Measurements from ENCODE around the gene RNF166.
A peak's percentile ranks its signal among the peaks of the same experiment; 100 is the strongest.

Gene RNF166

GRCh38 chr16:88653596-88654362, 52.4 kb downstream of the RNF166 start:
- Histone ChIP-seq H3K4me1 (ENCODE audit: control insufficient read depth in 5 of 5, insufficient read depth in 5 of 5, low read length in 5 of 5) (peaks cover 0 to 30% (median 26%) of the 10 kb centered on the region in 5 donors), H3K9ac (ENCODE audit: low read length in 5 of 5) (no peak overlapping the region), H3K36me3 (ENCODE audit: control insufficient read depth in 5 of 5, insufficient read depth in 5 of 5, low read length in 5 of 5) (peaks cover 0 to 52% (median 37%) of the 10 kb centered on the region in 5 donors), H3K27ac (ENCODE audit: low read depth, low read length) (no peak overlapping the region), H3K9me3 (ENCODE audit: control insufficient read depth in 5 of 5, low read length in 5 of 5) (no peaks in the 10 kb centered on the region), H3K27me3 (ENCODE audit: control insufficient read depth in 5 of 5, insufficient read depth in 4 of 5, low read length in 5 of 5) (no peaks in the 10 kb centered on the region), H3K4me3 (ENCODE audit: low read depth in 1 of 5, low read length in 5 of 5) (no peak overlapping the region)

DNA sequence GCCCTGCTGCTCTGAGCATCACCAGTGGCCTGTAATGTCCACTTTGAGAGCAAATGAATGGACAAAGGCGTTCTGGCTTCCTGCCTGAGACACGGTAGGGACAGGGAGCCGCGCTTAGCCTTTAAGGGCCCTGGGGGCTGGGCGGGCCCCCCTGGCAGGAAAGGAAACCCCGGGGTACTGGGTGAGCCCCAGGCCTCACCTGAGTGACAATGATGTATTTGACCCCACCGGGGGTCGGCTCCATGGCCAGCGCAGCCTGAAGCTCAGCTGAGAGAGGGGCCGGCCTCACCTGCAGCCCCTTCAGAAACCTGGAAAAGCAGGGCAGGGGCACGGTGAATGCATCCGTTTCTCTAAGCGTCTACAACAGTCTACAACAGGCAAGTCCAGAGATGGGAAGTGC, 53.1 kb downstream of the RNF166 start:
- H3K9me3 ChIP-seq (ENCODE audit: control insufficient read depth in 5 of 5, low read length in 5 of 5): no peaks in the 10 kb centered on the region
- H3K36me3 ChIP-seq (ENCODE audit: control insufficient read depth in 5 of 5, insufficient read depth in 5 of 5, low read length in 5 of 5): peaks cover 0 to 52% (median 35%) of the 10 kb centered on the region in 5 donors
- no peak overlapping the region for H3K4me3 ChIP-seq (ENCODE audit: low read depth in 1 of 5, low read length in 5 of 5)
- H3K27me3 ChIP-seq (ENCODE audit: control insufficient read depth in 5 of 5, insufficient read depth in 4 of 5, low read length in 5 of 5): no peaks in the 10 kb centered on the region
- H3K9ac ChIP-seq (ENCODE audit: low read length in 5 of 5): no peak overlapping the region
- no peak overlapping the region for H3K27ac ChIP-seq (ENCODE audit: low read depth, low read length)
- H3K4me1 ChIP-seq (ENCODE audit: control insufficient read depth in 5 of 5, insufficient read depth in 5 of 5, low read length in 5 of 5): peaks cover 0 to 31% (median 27%) of the 10 kb centered on the region in 5 donors

DNA sequence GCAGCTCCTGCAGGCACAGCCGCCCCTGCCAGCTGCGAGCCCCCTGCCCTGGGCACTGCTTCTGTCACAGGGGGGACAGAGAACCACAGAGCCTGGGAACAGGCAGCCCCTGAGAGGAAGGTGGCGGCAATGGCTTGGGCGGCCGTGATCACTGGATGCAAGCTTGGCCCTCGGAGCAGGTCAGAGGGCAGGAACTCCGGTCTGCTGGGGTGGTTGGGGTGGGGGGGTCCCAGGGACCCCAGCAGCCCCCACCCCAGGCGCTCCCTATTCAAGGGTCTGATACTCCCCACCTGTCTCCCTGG, 53.5 kb downstream of the RNF166 start:
- Histone ChIP-seq H3K4me1 (ENCODE audit: control insufficient read depth in 5 of 5, insufficient read depth in 5 of 5, low read length in 5 of 5) (peaks cover 0 to 35% (median 27%) of the 10 kb centered on the region in 5 donors), H3K27me3 (ENCODE audit: control insufficient read depth in 5 of 5, insufficient read depth in 4 of 5, low read length in 5 of 5) (no peaks in the 10 kb centered on the region), H3K4me3 (ENCODE audit: low read depth in 1 of 5, low read length in 5 of 5) (no peak overlapping the region), H3K36me3 (ENCODE audit: control insufficient read depth in 5 of 5, insufficient read depth in 5 of 5, low read length in 5 of 5) (peaks cover 0 to 48% (median 32%) of the 10 kb centered on the region in 5 donors), H3K27ac (ENCODE audit: low read depth, low read length) (no peak overlapping the region), H3K9me3 (ENCODE audit: control insufficient read depth in 5 of 5, low read length in 5 of 5) (no peaks in the 10 kb centered on the region), H3K9ac (ENCODE audit: low read length in 5 of 5) (no peak overlapping the region)

GRCh38 chr16:88651989-88652761, 54.0 kb downstream of the RNF166 start:
- H3K9me3 ChIP-seq (ENCODE audit: control insufficient read depth in 5 of 5, low read length in 5 of 5): no peaks in the 10 kb centered on the region
- peaks cover 0 to 39% (median 27%) of the 10 kb centered on the region in 5 donors for H3K4me1 ChIP-seq (ENCODE audit: control insufficient read depth in 5 of 5, insufficient read depth in 5 of 5, low read length in 5 of 5)
- H3K9ac ChIP-seq (ENCODE audit: low read length in 5 of 5): peak overlapping the region in 1 of 5 donors; percentile 21
- peaks cover 0 to 42% (median 29%) of the 10 kb centered on the region in 5 donors for H3K36me3 ChIP-seq (ENCODE audit: control insufficient read depth in 5 of 5, insufficient read depth in 5 of 5, low read length in 5 of 5)
- no peak overlapping the region for H3K27ac ChIP-seq (ENCODE audit: low read depth, low read length)
- no peaks in the 10 kb centered on the region for H3K27me3 ChIP-seq (ENCODE audit: control insufficient read depth in 5 of 5, insufficient read depth in 4 of 5, low read length in 5 of 5)
- H3K4me3 ChIP-seq (ENCODE audit: low read depth in 1 of 5, low read length in 5 of 5): no peak overlapping the region

GRCh38 chr16:88651276-88651988, 54.8 kb downstream of the RNF166 start:
- Histone ChIP-seq H3K4me3 (ENCODE audit: low read depth in 1 of 5, low read length in 5 of 5) (peak overlapping the region; percentile 43 to 78 (median 69)), H3K9ac (ENCODE audit: low read length in 5 of 5) (peak overlapping the region in 4 of 5 donors; percentile 21 to 79 (median 60)), H3K27ac (ENCODE audit: low read depth, low read length) (no peak overlapping the region), H3K36me3 (ENCODE audit: control insufficient read depth in 5 of 5, insufficient read depth in 5 of 5, low read length in 5 of 5) (peaks cover 0 to 39% (median 25%) of the 10 kb centered on the region in 5 donors), H3K4me1 (ENCODE audit: control insufficient read depth in 5 of 5, insufficient read depth in 5 of 5, low read length in 5 of 5) (peaks cover 0 to 39% (median 27%) of the 10 kb centered on the region in 5 donors), H3K27me3 (ENCODE audit: control insufficient read depth in 5 of 5, insufficient read depth in 4 of 5, low read length in 5 of 5) (no peaks in the 10 kb centered on the region), H3K9me3 (ENCODE audit: control insufficient read depth in 5 of 5, low read length in 5 of 5) (no peaks in the 10 kb centered on the region)

GRCh38 chr16:88650749-88651275, 55.4 kb downstream of the RNF166 start, which contains the start of gene CYBA:
Gene CYBA (minus strand): TSS chr16:88651053. CDS start chr16:88651013, 40 bp downstream.
- Histone ChIP-seq H3K27me3 (ENCODE audit: control insufficient read depth in 5 of 5, insufficient read depth in 4 of 5, low read length in 5 of 5) (no peaks in the 10 kb centered on the region), H3K4me3 (ENCODE audit: low read depth in 1 of 5, low read length in 5 of 5) (peak within 1 kb of the TSS; percentile 43 to 78 (median 69)), H3K36me3 (ENCODE audit: control insufficient read depth in 5 of 5, insufficient read depth in 5 of 5, low read length in 5 of 5) (peaks cover 0 to 33% (median 21%) of the 10 kb centered on the region in 5 donors), H3K9me3 (ENCODE audit: control insufficient read depth in 5 of 5, low read length in 5 of 5) (no peaks in the 10 kb centered on the region), H3K9ac (ENCODE audit: low read length in 5 of 5) (peak within 1 kb of the TSS in 4 of 5 donors; percentile 61 to 84 (median 74)), H3K4me1 (ENCODE audit: control insufficient read depth in 5 of 5, insufficient read depth in 5 of 5, low read length in 5 of 5) (peaks cover 0 to 39% (median 27%) of the 10 kb centered on the region in 5 donors), H3K27ac (ENCODE audit: low read depth, low read length) (no peak within 1 kb of the TSS)

DNA sequence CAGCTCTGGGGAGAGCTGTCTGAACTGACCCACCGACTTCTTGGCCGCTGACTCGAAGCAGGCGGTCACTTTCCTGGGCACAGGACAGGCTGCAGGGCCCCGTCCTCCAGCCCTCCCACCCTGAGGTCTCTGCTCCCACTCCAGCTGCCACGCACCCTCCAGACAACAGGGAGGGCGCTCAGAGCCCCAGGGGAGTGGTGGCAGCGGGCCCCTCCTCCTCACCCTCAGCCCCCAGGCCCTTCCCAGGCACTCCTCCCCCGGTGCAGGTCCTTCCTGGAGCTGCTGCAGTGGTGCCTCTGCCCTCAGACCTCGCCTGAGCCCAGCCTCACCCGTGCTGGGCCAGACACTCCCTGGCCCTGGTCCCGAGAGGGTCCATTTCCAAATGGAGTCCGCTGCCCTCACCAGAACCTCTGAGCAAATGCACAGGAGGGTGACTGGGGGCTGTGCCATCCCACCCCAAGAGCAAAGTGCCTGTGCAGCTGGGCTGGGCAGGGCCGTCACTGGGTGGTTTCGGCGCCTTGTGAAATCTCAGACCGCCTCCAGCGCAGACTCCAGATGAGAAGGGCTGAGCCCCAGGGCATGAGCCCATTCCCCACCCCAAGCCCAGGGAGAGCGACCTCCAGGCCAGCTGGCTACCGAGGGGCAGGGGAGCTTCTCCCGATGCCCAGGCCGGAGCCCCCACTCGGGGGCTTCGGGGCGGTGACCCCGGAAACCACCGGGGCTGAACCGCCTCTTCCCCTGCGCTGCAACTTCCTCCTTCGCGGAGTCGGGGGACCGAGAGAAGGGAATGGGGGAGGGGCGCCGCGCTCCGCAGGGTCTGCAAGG, 56.1 kb downstream of the RNF166 start:
- Histone ChIP-seq H3K4me3 (ENCODE audit: low read depth in 1 of 5, low read length in 5 of 5) (peak overlapping the region in 4 of 5 donors; percentile 69 to 78 (median 70)), H3K27ac (ENCODE audit: low read depth, low read length) (no peak overlapping the region), H3K36me3 (ENCODE audit: control insufficient read depth in 5 of 5, insufficient read depth in 5 of 5, low read length in 5 of 5) (peaks cover 0 to 34% (median 14%) of the 10 kb centered on the region in 5 donors), H3K4me1 (ENCODE audit: control insufficient read depth in 5 of 5, insufficient read depth in 5 of 5, low read length in 5 of 5) (peaks cover 0 to 39% (median 27%) of the 10 kb centered on the region in 5 donors), H3K9me3 (ENCODE audit: control insufficient read depth in 5 of 5, low read length in 5 of 5) (no peaks in the 10 kb centered on the region), H3K9ac (ENCODE audit: low read length in 5 of 5) (peak overlapping the region in 4 of 5 donors; percentile 61 to 84 (median 74)), H3K27me3 (ENCODE audit: control insufficient read depth in 5 of 5, insufficient read depth in 4 of 5, low read length in 5 of 5) (no peaks in the 10 kb centered on the region)

DNA sequence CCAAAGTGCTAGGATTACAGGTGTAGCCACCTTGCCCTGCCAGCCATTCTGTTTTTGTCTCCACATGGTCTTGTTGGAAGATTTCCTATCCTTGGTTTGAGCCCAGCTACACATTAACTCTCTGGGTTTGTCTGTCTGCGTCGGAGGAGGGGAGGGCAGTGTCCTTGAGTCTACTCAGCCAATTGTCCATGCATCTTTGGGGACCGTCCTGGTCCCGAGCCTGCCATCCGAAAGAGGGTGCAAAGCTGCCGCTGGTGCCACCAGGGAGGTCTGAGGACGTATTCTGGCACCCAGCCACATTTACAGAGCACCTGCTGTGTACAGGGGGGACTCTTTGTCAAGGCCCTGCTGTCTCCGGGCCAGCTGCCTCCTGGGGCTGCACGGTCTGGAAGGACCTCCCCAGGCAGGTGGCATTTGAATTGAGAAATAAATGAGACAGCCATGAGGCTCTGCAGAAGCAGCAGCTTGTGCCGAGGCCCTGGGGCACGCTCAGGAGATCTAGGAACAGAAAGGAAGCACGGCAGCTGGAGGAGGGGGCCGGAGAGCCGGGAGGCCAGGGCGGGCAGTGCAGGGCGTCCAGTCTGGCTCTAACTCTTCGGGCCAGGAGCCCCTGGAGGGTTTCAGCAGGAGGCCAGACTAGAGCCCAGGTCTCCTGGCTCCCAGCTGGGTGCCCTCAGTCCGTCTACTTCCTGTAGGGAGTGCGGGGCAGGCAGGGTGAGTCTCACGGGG, 56.8 kb downstream of the RNF166 start:
- H3K36me3 ChIP-seq (ENCODE audit: control insufficient read depth in 5 of 5, insufficient read depth in 5 of 5, low read length in 5 of 5): peaks cover 0 to 27% (median 6%) of the 10 kb centered on the region in 5 donors
- H3K9me3 ChIP-seq (ENCODE audit: control insufficient read depth in 5 of 5, low read length in 5 of 5): no peaks in the 10 kb centered on the region
- H3K27ac ChIP-seq (ENCODE audit: low read depth, low read length): no peak overlapping the region
- H3K9ac ChIP-seq (ENCODE audit: low read length in 5 of 5): peak overlapping the region in 2 of 5 donors; percentile 2 to 76
- no peaks in the 10 kb centered on the region for H3K27me3 ChIP-seq (ENCODE audit: control insufficient read depth in 5 of 5, insufficient read depth in 4 of 5, low read length in 5 of 5)
- peaks cover 0 to 39% (median 27%) of the 10 kb centered on the region in 5 donors for H3K4me1 ChIP-seq (ENCODE audit: control insufficient read depth in 5 of 5, insufficient read depth in 5 of 5, low read length in 5 of 5)
- peak overlapping the region in 3 of 5 donors; percentile 69 to 78 (median 70) for H3K4me3 ChIP-seq (ENCODE audit: low read depth in 1 of 5, low read length in 5 of 5)
